ENCODE results near the gene KCNMA1. TPM values are rescaled to one million over a fixed set of nuclear protein-coding genes. Genes with fewer than 3 reads are reported as not detected.

The KCNMA1 gene
- total and polyA plus RNA-seq, 9 of the 15 experiments (the other 6 are each of a cell fraction or from before 2014, with no cell fraction given) = 0.01 to 0.95 (median 0.15) TPM; not detected in 4

DNA sequence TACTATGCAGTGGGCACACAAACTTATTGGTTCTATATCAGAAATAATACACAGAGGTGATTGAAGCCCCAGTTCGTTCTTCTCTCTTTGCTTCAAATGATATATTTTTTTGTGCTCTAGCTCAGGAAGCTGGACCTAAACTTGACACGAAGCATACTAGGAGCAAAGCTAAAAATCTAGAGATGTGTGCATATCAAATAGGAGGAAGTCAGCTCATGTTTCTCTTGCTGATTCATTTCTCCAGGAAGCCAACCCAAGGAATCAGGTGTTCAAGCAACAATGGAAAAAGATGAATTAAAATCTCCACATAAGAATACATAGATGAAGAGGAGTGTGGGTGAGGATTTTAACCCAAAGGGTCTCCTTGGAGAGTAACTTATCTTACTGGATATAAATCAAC lies 432.5 kb downstream of the KCNMA1 start:
- intact Hi-C loops (cut with micrococcal nuclease) (no loop called here), in situ Hi-C loops (cut with MboI) (no loop called here)
- no peaks in the 10 kb centered on the region for H3K79me2 ChIP-seq (ENCODE audit: control insufficient read depth, insufficient read depth, low read length)
- no peak overlapping the region for H3K4me2 ChIP-seq (ENCODE audit: insufficient read depth, low read length)
- H3K9me3 ChIP-seq (replicated peaks; ENCODE audit: control insufficient read depth, insufficient read depth, low read depth, low read length) = no peaks in the 10 kb centered on the region
- WGBS (ENCODE audit: insufficient coverage, low coverage, missing lambda C conversion rate) = 0% methylated on average over 2 of the region's 2 CpGs
- H2AFZ ChIP-seq (ENCODE audit: low read depth, low read length) = no peak overlapping the region
- CTCF ChIA-PET (ENCODE audit: low intra/inter-chr PET ratio) = no interaction called here
- H3K36me3 ChIP-seq (ENCODE audit: control insufficient read depth, insufficient read depth, low read length) = no peaks in the 10 kb centered on the region
- ATAC-seq = no peak
- no peaks in the 10 kb centered on the region for H3K27me3 ChIP-seq (ENCODE audit: control insufficient read depth in 2 of 2, insufficient read depth in 2 of 2, low read length in 2 of 2)
- H3K9ac ChIP-seq (ENCODE audit: insufficient read depth in 1 of 2, low read depth in 2 of 2, low read length in 2 of 2) = no peak overlapping the region
- no peaks in the 10 kb centered on the region for H3K9me1 ChIP-seq (ENCODE audit: control insufficient read depth, insufficient read depth, low read length)
- H3K27ac ChIP-seq (ENCODE audit: extremely low read depth, low read depth, low read length) = no peak overlapping the region
- no peak for DNase-seq (ENCODE audit: extremely low read depth in 1 of 4, low spot score in 3 of 4)
- TF ChIP-seq SIN3B (IDR thresholded peaks at IDR 0.05; ENCODE audit: low read depth) (no peak), HDAC2 (IDR thresholded peaks at IDR 0.05) (no peak), MECOM (CRISPR knock-in tag; IDR thresholded peaks at IDR 0.05) (no peak), PCBP2 (IDR thresholded peaks at IDR 0.05; ENCODE audit: low read depth, low read length, poor library complexity, severe bottlenecking) (no peak), ZNF263 (CRISPR knock-in tag; IDR thresholded peaks at IDR 0.05; ENCODE audit: borderline replicate concordance) (no peak), ZNF311 (CRISPR knock-in tag; IDR thresholded peaks at IDR 0.05) (no peak), ZNF551 (CRISPR knock-in tag; IDR thresholded peaks at IDR 0.05) (no peak), LCOR (CRISPR knock-in tag; IDR thresholded peaks at IDR 0.05) (no peak), RFX5 (IDR thresholded peaks at IDR 0.05; ENCODE audit: low read depth, low read length) (no peak), ASH1L (IDR thresholded peaks at IDR 0.05; ENCODE audit: borderline replicate concordance, low read depth, partially characterized antibody) (no peak)
- TF ChIP-seq, protein P1, sequence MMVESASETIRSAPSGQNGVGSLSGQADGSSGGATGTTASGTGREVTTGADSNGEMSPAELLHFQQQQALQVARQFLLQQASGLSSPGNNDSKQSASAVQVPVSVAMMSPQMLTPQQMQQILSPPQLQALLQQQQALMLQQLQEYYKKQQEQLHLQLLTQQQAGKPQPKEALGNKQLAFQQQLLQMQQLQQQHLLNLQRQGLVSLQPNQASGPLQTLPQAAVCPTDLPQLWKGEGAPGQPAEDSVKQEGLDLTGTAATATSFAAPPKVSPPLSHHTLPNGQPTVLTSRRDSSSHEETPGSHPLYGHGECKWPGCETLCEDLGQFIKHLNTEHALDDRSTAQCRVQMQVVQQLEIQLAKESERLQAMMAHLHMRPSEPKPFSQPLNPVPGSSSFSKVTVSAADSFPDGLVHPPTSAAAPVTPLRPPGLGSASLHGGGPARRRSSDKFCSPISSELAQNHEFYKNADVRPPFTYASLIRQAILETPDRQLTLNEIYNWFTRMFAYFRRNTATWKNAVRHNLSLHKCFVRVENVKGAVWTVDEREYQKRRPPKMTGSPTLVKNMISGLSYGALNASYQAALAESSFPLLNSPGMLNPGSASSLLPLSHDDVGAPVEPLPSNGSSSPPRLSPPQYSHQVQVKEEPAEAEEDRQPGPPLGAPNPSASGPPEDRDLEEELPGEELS (CRISPR knock-in tag; IDR thresholded peaks at IDR 0.05; ENCODE audit: borderline replicate concordance) = no peak
- TF ChIP-seq, protein P2, sequence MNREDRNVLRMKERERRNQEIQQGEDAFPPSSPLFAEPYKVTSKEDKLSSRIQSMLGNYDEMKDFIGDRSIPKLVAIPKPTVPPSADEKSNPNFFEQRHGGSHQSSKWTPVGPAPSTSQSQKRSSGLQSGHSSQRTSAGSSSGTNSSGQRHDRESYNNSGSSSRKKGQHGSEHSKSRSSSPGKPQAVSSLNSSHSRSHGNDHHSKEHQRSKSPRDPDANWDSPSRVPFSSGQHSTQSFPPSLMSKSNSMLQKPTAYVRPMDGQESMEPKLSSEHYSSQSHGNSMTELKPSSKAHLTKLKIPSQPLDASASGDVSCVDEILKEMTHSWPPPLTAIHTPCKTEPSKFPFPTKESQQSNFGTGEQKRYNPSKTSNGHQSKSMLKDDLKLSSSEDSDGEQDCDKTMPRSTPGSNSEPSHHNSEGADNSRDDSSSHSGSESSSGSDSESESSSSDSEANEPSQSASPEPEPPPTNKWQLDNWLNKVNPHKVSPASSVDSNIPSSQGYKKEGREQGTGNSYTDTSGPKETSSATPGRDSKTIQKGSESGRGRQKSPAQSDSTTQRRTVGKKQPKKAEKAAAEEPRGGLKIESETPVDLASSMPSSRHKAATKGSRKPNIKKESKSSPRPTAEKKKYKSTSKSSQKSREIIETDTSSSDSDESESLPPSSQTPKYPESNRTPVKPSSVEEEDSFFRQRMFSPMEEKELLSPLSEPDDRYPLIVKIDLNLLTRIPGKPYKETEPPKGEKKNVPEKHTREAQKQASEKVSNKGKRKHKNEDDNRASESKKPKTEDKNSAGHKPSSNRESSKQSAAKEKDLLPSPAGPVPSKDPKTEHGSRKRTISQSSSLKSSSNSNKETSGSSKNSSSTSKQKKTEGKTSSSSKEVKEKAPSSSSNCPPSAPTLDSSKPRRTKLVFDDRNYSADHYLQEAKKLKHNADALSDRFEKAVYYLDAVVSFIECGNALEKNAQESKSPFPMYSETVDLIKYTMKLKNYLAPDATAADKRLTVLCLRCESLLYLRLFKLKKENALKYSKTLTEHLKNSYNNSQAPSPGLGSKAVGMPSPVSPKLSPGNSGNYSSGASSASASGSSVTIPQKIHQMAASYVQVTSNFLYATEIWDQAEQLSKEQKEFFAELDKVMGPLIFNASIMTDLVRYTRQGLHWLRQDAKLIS (CRISPR knock-in tag; IDR thresholded peaks at IDR 0.05) = no peak
- no peak overlapping the region for H3K4me3 ChIP-seq
- no peaks in the 10 kb centered on the region for H3K4me1 ChIP-seq (replicated peaks in 1 of 2; ENCODE audit: control insufficient read depth in 2 of 2, insufficient read depth in 2 of 2, low read length in 2 of 2)
- no peak for FAIRE-seq
- H4K20me1 ChIP-seq (replicated peaks; ENCODE audit: control insufficient read depth, insufficient read depth, low read length) = no peaks in the 10 kb centered on the region
- BruUV-seq (replicated peaks) = no TSS peak
- POLR2A ChIA-PET = no interaction called here
